NCI-H1092 (cell line): ENCODE results near the gene MOB2.

Source experiments
- DNase-seq: peaks from one replicate; lab custom pipeline; 2025; lab: John Stamatoyannopoulos, UW

The MOB2 gene

DNA sequence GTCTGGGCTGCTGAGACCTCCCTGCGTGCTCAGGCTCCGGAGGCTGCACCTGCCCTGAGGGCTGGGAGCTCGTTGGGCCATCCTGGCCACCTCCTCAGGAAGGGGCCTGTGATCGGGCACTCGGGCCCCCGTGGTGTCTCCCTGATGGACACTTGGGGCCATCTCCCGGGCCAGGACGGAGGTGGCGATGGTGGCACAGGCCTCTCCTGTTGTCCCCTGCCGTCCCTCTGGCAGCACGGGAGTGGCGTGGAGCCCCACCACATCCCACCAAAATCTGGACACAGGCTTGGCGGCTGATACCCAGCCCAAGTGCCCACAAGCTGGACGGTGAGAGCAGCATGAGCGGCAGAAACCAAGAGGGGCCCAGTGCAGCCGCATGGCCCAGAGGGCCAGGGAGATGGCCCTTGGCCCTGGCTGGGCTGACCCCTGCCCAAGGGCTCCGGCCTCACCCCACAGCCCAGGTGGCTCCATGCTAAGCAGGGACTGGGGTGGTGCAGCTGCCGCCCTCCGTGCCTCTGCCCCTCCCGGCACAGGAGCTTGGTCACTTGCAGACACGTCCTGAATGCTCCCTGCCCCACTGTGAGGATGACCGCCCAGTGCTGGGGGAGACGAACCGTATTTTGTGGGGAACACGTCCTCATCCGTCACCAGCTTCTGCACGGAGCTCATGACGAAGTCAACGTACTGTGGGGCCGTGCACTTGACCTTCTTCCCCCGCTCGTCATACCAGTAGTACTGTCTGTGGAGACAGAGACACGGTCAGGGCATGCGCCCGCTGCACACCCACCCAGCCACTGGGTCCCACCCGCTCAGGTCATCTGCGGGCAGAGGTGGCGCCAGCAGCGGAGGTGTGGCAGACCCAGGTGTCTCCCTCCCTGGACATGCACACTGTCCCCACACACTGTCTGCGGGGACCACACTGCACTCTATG, 15.6 kb downstream of the MOB2 start:
- no peak for DNase-seq

- DNase-seq, result no peak
Observed at GRCh38 chr11:1469911-1470680, 16.5 kb downstream of the MOB2 start.

DNA sequence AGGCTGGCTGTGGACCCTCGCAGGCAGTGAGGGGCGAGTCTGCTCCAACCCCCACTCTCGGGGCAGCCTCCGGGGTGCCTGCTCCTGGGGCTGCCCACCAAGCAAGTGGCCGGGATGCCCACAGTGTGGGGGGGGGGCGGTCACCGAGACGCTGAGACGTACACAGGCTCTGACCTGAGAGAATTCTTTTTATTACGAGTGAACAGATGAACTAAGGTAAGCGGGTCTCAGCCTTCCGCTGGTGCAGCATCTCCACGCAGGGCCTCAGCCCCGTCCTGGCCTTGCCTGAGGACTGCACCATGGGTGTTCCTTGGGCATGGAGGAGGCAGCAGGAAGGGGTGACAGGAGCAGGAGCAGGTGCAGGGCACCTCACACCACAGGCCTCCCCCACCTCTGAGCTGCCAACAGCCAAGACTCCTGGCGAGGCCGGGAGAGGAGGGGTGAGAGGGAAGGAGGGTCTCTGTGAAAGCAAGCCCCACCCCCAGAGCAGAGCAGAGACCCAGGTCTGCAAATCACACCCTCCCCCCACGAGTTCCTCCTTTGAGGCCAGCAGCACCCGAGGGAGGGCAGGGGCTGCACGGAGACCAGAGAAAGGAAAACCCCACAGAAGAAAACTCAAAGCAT, 17.2 kb downstream of the MOB2 start:
- DNase-seq, result no peak

- DNase-seq, result no peak
Observed at GRCh38 chr11:1468473-1469066, 18.0 kb downstream of the MOB2 start.

DNA sequence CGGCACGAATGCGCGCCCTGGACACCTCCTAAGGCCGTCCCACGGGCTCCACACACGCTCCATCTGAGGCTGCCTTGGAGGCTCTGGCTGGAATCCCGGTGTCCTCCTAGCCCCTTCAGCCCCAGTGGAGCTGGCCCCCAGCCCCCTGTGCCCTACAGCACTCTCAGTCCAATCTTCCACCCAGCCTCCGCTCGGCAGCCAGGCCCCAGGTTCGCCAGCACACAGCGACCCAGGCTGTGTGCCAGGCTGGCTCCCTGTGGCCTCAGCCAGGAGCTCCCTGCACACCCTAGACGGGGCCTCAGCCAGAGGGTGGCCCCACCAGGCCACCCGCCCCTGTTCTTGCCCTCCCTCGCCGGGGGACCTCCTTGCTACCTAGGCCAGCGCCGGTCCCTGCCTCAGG, 18.6 kb downstream of the MOB2 start:
- no peak for DNase-seq

DNA sequence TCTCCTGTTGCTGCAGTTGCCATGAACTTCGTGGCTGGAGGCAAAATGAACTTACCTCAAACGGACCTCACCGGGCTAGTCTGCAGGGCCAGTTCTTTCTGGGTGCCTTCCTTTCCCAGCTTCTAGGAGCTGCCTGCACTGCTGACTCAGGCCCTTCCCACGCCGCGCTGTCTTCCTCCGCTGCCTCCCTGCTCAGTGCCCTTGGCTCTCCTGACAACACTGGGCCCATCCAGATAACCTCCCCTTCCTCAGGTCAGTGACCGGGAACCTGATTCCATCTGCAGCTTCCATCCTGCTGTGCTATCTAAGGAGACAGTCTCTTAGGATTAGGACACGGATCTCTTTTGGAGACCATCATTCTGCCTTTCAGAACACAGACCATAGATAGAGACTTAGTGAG, 19.3 kb downstream of the MOB2 start:
- DNase-seq, result no peak

- DNase-seq, result no peak
Observed at GRCh38 chr11:1466784-1467183, 19.8 kb downstream of the MOB2 start.

GRCh38 chr11:1463056-1463455, 23.5 kb downstream of the MOB2 start:
- DNase-seq, result no peak

- DNase-seq, result no peak
Observed at GRCh38 chr11:1462698-1462975, 23.9 kb downstream of the MOB2 start.

GRCh38 chr11:1461826-1462697, 24.5 kb downstream of the MOB2 start:
- no peak for DNase-seq

DNA sequence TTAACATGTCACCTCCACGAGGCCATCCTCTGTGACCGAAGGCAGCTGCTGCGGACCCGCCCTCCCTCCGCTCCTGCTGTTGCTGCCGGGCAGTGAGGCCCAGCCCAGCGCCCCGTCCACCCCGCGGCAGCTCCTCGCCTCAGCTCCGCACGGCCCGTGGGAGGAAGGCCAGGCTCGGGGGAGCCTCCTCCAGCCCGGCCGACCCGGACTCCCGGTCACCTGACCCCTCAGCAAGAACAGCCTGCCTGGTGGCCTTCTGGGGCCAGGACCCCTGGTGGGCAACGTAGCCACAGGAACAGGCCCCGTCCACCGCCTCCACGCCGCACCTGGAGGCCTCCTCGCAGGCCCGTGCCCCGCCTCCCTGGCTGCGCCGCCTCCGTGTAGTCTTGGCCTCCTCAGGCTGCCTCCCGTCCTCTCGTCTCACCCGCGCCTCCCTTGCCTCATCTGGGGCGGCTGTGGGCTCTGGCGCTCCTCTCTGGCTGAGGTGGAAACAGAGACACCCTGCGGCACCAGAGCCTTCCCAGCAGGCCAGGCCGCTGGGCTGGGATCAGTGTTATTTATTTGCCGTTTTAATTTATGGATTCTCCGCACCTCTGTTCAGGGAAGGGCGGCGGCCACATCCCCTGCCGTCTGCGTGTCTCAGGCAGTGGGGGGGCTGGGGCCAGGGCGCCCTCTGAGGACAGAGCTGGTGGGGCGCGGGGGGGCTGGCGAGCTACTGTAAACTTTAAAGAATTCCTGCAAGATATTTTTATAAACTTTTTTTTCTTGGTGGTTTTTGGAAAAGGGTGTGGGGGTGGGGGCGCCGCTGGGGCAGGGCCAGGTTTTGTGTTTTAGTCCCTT, 25.4 kb downstream of the MOB2 start:
- DNase-seq, result no peak

- no peak for DNase-seq
Observed at GRCh38 chr11:1460396-1460985, 26.1 kb downstream of the MOB2 start.

DNA sequence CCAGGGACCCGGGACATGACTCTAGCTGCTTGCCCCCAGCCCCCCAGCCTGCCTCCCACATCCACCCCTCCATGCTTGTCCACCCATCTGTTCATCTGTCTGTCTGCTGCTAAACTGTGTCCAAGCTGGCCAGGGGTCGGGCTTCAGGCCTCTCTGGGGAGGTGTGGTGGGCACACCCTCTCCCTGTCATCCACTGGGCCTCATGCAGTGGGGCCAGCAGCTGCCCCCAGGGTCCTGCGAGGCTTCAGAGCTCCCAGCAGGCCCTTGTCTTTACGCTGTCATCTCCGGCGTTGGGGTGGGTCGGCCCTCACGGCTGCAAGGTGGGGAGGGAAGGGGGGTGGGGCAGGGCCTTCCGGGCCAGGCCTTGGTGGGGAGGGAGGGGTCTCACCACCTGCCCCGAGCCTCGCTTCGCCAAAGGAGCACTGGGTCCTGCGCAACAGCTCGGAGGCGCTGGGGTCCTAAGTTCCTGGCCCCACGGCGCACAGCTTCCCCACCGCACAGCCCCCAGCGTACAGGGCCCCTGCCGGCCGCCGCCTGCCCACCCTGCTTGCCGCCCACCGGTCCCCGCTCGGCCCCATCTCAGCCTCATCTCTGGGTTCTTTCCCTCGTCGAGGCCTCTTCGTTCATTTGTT, 26.7 kb downstream of the MOB2 start:
- DNase-seq, result no peak

DNA sequence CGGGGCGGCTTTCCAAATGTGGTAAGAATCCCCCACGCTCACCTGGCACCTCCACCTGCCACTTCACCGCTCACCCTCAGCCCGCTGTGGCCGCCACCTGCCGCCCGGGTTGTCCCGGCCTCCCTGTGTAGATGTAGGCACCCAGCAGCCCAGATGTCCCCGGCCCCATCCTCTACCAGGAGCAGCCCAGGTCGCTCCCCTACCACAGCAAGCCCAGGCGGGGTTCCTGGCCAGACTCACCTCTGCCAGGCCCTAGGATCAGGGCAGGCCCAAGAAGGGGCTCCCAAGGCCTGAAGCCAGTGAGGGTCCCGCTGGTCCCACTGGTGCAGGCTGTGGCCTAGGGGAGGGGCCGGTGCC, 27.4 kb downstream of the MOB2 start:
- DNase-seq, result no peak

- DNase-seq, result no peak
Observed at GRCh38 chr11:1458340-1459218, 28.0 kb downstream of the MOB2 start.

DNA sequence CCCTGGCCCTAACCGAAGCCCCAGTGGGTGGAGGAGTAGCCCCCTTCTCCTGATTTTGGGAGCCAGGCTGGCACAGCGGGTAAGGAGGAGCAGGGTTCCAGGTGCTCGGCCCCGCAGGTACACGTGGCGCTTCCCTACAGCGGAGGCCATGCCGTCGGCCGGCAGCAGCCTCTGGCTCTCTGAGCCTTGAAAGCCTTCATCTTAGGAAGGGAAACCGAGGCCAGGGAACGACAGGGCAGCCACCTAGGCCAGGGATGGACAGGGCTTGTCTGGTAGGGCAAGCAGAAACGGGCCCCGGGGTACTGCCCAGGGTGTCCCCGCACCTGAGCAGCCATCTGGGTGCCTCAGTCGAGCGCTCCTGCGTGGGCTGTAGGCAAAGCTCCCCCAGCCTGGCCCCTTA, 28.7 kb downstream of the MOB2 start:
- DNase-seq, result no peak

GRCh38 chr11:1457326-1457680, 29.3 kb downstream of the MOB2 start:
- no peak for DNase-seq

- DNase-seq, result no peak
Observed at GRCh38 chr11:1456596-1457325, 29.8 kb downstream of the MOB2 start.
